ENCODE measurements around the gene SERHL2.

GRCh38 chr22:42521228-42521546, 32.6 kb upstream of the SERHL2 start:
- no peak for TF ChIP-seq ZNF274 (IDR thresholded peaks at IDR 0.05; ENCODE audit: low read depth, low read length)
- no peak for TF ChIP-seq YY1 (IDR thresholded peaks at IDR 0.05; ENCODE audit: insufficient read depth, insufficient read length)
- TF ChIP-seq SUZ12 (IDR thresholded peaks at IDR 0.05; ENCODE audit: extremely low read depth, insufficient read depth, insufficient read length), result no peak

Measured in NT2/D1 (cell line).